Astrocyte (in vitro differentiated cells and primary cell): Measurements from ENCODE around the gene RNF157. TPM values are rescaled to one million over a fixed set of nuclear protein-coding genes. Genes with fewer than 3 reads are reported as not detected.

Experiments
- DNase-seq: peaks from one replicate; pipeline ENCODE4 v3.0.0-alpha.2; 2010; ENCODE audit warnings: low read depth
- FAIRE-seq: peaks from 2 replicates; lab custom pipeline; 2011; peaks lifted over from hg19 to GRCh38; lab: Jason Lieb, UNC
- H2AFZ ChIP-seq: 2 replicates; pipeline ENCODE4 v1.6.0; 2012; ENCODE audit warnings: low read depth, low read length, inconsistent platforms
- H3K27ac ChIP-seq: 2 replicates; pipeline ENCODE4 v1.5.1; 2011; ENCODE audit warnings: low read depth, low read length, inconsistent platforms
- H3K27me3 ChIP-seq: 2 replicates; pipeline ENCODE4 v1.6.0; 2011; ENCODE audit warnings: low read length, inconsistent platforms; ENCODE audit not compliant: insufficient read depth
- H3K36me3 ChIP-seq: 2 replicates; pipeline ENCODE4 v1.5.1; 2011; ENCODE audit warnings: low read length, inconsistent platforms; ENCODE audit not compliant: insufficient read depth
- H3K4me1 ChIP-seq: 2 replicates; pipeline ENCODE4 v1.5.1; 2011; ENCODE audit warnings: low read length, inconsistent platforms; ENCODE audit not compliant: insufficient read depth
- H3K4me2 ChIP-seq: 2 replicates; pipeline ENCODE4 v1.6.0; 2012; ENCODE audit warnings: low read length, inconsistent platforms
- H3K4me3 ChIP-seq: 2 replicates; pipeline ENCODE4 v1.5.1; 2011; ENCODE audit warnings: low read depth, mild to moderate bottlenecking, low read length, inconsistent platforms; ENCODE audit not compliant: insufficient read depth
- H3K79me2 ChIP-seq: 2 replicates; pipeline ENCODE4 v1.6.0; 2012; ENCODE audit warnings: mild to moderate bottlenecking, low read length, inconsistent platforms; ENCODE audit not compliant: insufficient read depth
- H3K9ac ChIP-seq: 2 replicates; pipeline ENCODE4 v1.6.0; 2012; ENCODE audit warnings: mild to moderate bottlenecking, low read length, inconsistent platforms
- H3K9me3 ChIP-seq: 2 replicates; pipeline ENCODE4 v1.5.1; 2012; ENCODE audit warnings: low read depth, mild to moderate bottlenecking, low read length, inconsistent platforms; ENCODE audit not compliant: insufficient read depth
- H4K20me1 ChIP-seq: 2 replicates; pipeline ENCODE4 v1.6.0; 2012; ENCODE audit warnings: low read length, inconsistent platforms; ENCODE audit not compliant: insufficient read depth
- H3K27ac Mint-ChIP-seq: one replicate; pipeline ENCODE4 v1.8.0; 2021; ENCODE audit warnings: mild to moderate bottlenecking, mixed read lengths; ENCODE audit not compliant: unreplicated experiment
- H3K27me3 Mint-ChIP-seq: one replicate; pipeline ENCODE4 v1.8.0; 2021; ENCODE audit warnings: low read depth, mixed read lengths; ENCODE audit not compliant: unreplicated experiment
- H3K36me3 Mint-ChIP-seq: one replicate; pipeline ENCODE4 v1.8.0; 2021; ENCODE audit warnings: low read depth, mixed read lengths; ENCODE audit not compliant: unreplicated experiment
- H3K4me1 Mint-ChIP-seq: one replicate; pipeline ENCODE4 v1.8.0; 2021; ENCODE audit warnings: low read depth, mixed read lengths; ENCODE audit not compliant: unreplicated experiment
- H3K4me3 Mint-ChIP-seq: one replicate; pipeline ENCODE4 v1.8.0; 2021; ENCODE audit warnings: mild to moderate bottlenecking, moderate library complexity, mixed read lengths; ENCODE audit not compliant: unreplicated experiment
- H3K9me3 Mint-ChIP-seq: one replicate; pipeline ENCODE4 v1.8.0; 2021; ENCODE audit warnings: mild to moderate bottlenecking, mixed read lengths; ENCODE audit not compliant: unreplicated experiment
- CTCF ChIP-seq: IDR thresholded peaks from 2 replicates; pipeline ENCODE4 v1.5.1; 2011; ENCODE audit warnings: low read depth, mild to moderate bottlenecking, inconsistent platforms, low read length, moderate library complexity; ENCODE audit not compliant: insufficient read depth
- EZH2 ChIP-seq: IDR thresholded peaks from 2 replicates; pipeline ENCODE4 v1.6.1; 2012; ENCODE audit warnings: mild to moderate bottlenecking, low read length, inconsistent platforms; ENCODE audit not compliant: insufficient read depth
- total RNA-seq: library from RNA; stranded (reverse); gene quantifications from 2 replicates; pipeline ENCODE4 v1.2.1, GENCODE V29; 2021

Gene RNF157
- total RNA-seq, 1 donor from 2014 or later = 1.4 TPM

GRCh38 chr17:76120658-76121008, 119.7 kb downstream of the RNF157 start:
- Mint-ChIP-seq H3K27ac (no peak overlapping the region), H3K9me3 (no peaks in the 10 kb centered on the region), H3K4me3 (no peak overlapping the region), H3K27me3 (peaks cover 30% of the 10 kb centered on the region), H3K36me3 (no peaks in the 10 kb centered on the region), H3K4me1 (no peaks in the 10 kb centered on the region)
- no peaks in the 10 kb centered on the region for H3K79me2 ChIP-seq
- peaks cover 4% of the 10 kb centered on the region for H3K4me1 ChIP-seq
- H3K9ac ChIP-seq = no peak overlapping the region
- no peaks in the 10 kb centered on the region for H3K27me3 ChIP-seq
- no peaks in the 10 kb centered on the region for H3K9me3 ChIP-seq
- H3K36me3 ChIP-seq = no peaks in the 10 kb centered on the region
- H3K27ac ChIP-seq = no peak overlapping the region
- no peak overlapping the region for H2AFZ ChIP-seq
- TF ChIP-seq EZH2 = no peak
- no peak for TF ChIP-seq CTCF
- no peak overlapping the region for H3K4me3 ChIP-seq
- H3K4me2 ChIP-seq = no peak overlapping the region
- no peaks in the 10 kb centered on the region for H4K20me1 ChIP-seq
- FAIRE-seq = no peak
- no peak for DNase-seq

- FAIRE-seq = no peak
Observed at GRCh38 chr17:76119409-76120371, 120.6 kb downstream of the RNF157 start.

More at GRCh38 chr17:76119409-76120371, 120.6 kb downstream of the RNF157 start:
- no peak for TF ChIP-seq CTCF
- no peak for TF ChIP-seq EZH2
- Histone ChIP-seq H3K36me3 (no peaks in the 10 kb centered on the region), H2AFZ (no peak overlapping the region), H3K4me3 (no peak overlapping the region), H3K4me2 (no peak overlapping the region), H4K20me1 (no peaks in the 10 kb centered on the region), H3K9ac (no peak overlapping the region), H3K27me3 (no peaks in the 10 kb centered on the region), H3K4me1 (peaks cover 4% of the 10 kb centered on the region), H3K9me3 (no peaks in the 10 kb centered on the region), H3K79me2 (no peaks in the 10 kb centered on the region), H3K27ac (no peak overlapping the region)
- no peaks in the 10 kb centered on the region for H3K9me3 Mint-ChIP-seq
- H3K4me1 Mint-ChIP-seq = no peaks in the 10 kb centered on the region
- no peak overlapping the region for H3K27ac Mint-ChIP-seq
- no peak overlapping the region for H3K4me3 Mint-ChIP-seq
- DNase-seq = no peak
- H3K36me3 Mint-ChIP-seq = no peaks in the 10 kb centered on the region
- H3K27me3 Mint-ChIP-seq = peaks cover 25% of the 10 kb centered on the region
